Testis (tissue), 2 donors: Measurements from ENCODE around the gene MPPE1.

ENCODE experiments used
- POLR2A ChIP-seq: fragments of 450-650 bp; IDR thresholded peaks from one replicate; pipeline ENCODE4 v1.6.1; 2017; ENCODE audit warnings: antibody characterized with exemption, mild to moderate bottlenecking, moderate library complexity
- TF ChIP-seq, protein P1 (sequence below), 3 experiments: fragments of 450-650 bp in 2 of 3; fragments of 200-600 bp in 1 of 3; sonication (generic) in 1 of 3; IDR thresholded peaks; one replicate each; pipeline ENCODE4 v1.5.1; 2016 to 2019; ENCODE audit warnings: antibody characterized with exemption in 3 of 3, mild to moderate bottlenecking in 2 of 3, moderate library complexity in 1 of 3

DNA sequence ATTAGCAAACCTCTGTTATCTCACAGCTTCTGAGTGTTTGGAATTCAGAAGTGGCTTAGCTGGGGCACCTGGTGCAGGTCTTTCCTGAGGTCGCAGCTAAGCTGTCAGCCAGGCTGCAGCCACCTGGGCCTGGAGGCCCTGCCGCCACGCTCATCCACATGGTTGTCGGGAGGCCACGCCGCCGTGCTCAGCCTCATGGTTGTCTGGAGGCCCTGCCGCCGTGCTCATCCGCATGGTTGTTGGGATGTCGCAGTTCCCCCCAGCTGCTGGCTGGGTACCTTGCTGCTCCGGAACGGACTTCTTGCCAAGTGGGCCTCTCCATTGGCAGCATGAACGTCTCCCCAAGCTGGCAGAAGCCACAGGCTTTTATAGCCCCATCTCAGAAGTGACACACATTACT, 24.3 kb upstream of the MPPE1 start:
- TF ChIP-seq, protein P1, sequence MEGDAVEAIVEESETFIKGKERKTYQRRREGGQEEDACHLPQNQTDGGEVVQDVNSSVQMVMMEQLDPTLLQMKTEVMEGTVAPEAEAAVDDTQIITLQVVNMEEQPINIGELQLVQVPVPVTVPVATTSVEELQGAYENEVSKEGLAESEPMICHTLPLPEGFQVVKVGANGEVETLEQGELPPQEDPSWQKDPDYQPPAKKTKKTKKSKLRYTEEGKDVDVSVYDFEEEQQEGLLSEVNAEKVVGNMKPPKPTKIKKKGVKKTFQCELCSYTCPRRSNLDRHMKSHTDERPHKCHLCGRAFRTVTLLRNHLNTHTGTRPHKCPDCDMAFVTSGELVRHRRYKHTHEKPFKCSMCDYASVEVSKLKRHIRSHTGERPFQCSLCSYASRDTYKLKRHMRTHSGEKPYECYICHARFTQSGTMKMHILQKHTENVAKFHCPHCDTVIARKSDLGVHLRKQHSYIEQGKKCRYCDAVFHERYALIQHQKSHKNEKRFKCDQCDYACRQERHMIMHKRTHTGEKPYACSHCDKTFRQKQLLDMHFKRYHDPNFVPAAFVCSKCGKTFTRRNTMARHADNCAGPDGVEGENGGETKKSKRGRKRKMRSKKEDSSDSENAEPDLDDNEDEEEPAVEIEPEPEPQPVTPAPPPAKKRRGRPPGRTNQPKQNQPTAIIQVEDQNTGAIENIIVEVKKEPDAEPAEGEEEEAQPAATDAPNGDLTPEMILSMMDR (IDR thresholded peaks at IDR 0.05) = no peak
- no peak for TF ChIP-seq POLR2A
